Testis (tissue), 3 donors: ENCODE data around the gene PDGFB. TPM values are rescaled to one million over a fixed set of nuclear protein-coding genes. Genes with fewer than 3 reads are reported as not detected.

Source experiments
- DNase-seq: peaks from one replicate; pipeline ENCODE4 v3.0.0-alpha.2; 2019
- H3K27ac ChIP-seq, 2 donors: fragments of 200-600 bp; sonication (generic); one replicate each; pipeline ENCODE4 v1.5.1; 2019
- H3K27me3 ChIP-seq: fragments of 200-600 bp; sonication (generic); one replicate; pipeline ENCODE4 v1.5.1; 2019
- H3K36me3 ChIP-seq: fragments of 200-600 bp; sonication (generic); one replicate; pipeline ENCODE4 v1.5.1; 2017; ENCODE audit warnings: low read depth; ENCODE audit errors: missing control alignments
- H3K4me1 ChIP-seq: fragments of 200-600 bp; sonication (generic); one replicate; pipeline ENCODE4 v1.5.1; 2019
- H3K4me3 ChIP-seq, 2 donors: fragments of 200-600 bp; sonication (generic); one replicate each; pipeline ENCODE4 v1.5.1; 2017 to 2019
- H3K9me3 ChIP-seq: fragments of 200-600 bp; sonication (generic); one replicate; pipeline ENCODE4 v1.5.1; 2017
- POLR2A ChIP-seq: fragments of 450-650 bp; IDR thresholded peaks from one replicate; pipeline ENCODE4 v1.6.1; 2017; ENCODE audit warnings: antibody characterized with exemption, mild to moderate bottlenecking, moderate library complexity
- WGBS, 2 donors: methylation state at CpG; one replicate each; pipeline ENCODE4 v1.1.5; 2018; 5-methylcytosine and 5-hydroxymethylcytosine counted together
- intact Hi-C: fragments of 100-400 bp; cut with DNase I; formaldehyde crosslinking; loops from one replicate; pipeline ENCODE4 v1.15.1; 2023; ENCODE audit warnings: low total_unique reads
- polyA plus RNA-seq: library from polyadenylated mRNA; stranded (reverse); fragments of 350-450 nt; fragmentation: Illumina TruSeq; extraction: RNeasy Lipid Tissue Mini Kit (QIAGEN cat#74804); gene quantifications from one replicate; pipeline ENCODE4 v1.2.3, GENCODE V29; 2014; ENCODE audit warnings: low read depth, low replicate concordance; ENCODE audit not compliant: insufficient read depth
- total RNA-seq, 2 donors: library from RNA; depleted of rRNA; stranded (reverse); fragments of >200 nt; gene quantifications; one replicate each; pipeline ENCODE4 v1.2.3, GENCODE V29; 2016
- TF ChIP-seq, protein P1 (sequence below), 3 experiments: fragments of 450-650 bp in 2 of 3; fragments of 200-600 bp in 1 of 3; sonication (generic) in 1 of 3; IDR thresholded peaks; one replicate each; pipeline ENCODE4 v1.5.1; 2016 to 2019; ENCODE audit warnings: antibody characterized with exemption in 3 of 3, mild to moderate bottlenecking in 2 of 3, moderate library complexity in 1 of 3

The PDGFB gene
- total and polyA plus RNA-seq, 3 donors from 2014 or later = 7.7 to 13.3 (median 9.8) TPM

DNA sequence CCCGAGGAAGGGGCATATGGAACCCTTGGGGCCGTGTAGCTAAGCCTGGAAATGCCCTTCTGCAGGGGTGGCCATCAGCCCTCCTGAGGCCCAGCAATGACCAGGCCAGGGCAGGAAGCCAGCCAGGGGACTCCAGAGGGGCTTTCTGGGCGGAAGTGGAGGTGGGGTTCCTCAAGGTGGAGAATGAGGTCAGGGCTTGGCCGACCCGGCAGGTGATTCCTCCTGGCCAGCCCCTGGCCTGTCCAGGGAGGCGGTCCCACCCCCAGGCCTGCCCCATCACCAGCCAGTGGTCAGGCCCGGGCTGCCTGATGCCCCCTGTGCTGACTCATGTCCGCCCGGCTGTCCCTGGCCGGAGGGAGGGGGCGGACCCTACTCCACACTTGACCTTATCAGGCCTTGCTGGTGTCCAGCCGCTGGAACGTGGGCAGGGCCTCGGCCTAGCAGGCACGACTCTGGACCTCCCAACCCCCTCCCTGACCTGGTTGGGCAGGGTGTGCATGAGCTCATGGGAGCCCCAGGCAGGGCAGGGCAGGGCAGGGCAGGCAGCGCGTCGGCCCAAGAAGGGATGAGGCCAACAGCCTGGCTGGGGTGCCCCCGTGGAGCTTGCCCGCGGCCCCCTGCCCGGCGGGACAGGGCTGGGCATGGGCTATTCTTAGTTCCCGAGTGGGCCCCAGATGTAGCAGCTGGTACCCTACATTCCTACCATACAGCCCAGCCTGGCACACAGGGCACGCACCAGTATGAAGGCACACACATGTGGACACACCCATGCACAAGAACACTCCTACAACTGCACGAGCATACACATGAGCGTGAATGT lies 38.8 kb upstream of the PDGFB start:
- DNase-seq = no peak
- peak overlapping the region; percentile 19 to 45 for H3K27ac ChIP-seq
- peaks cover 4% of the 10 kb centered on the region for H3K4me1 ChIP-seq
- intact Hi-C loops = no loop called here
- no peak overlapping the region for H3K4me3 ChIP-seq
- 65 to 72% methylated on average over 5 to 27 of the region's 27 CpGs for WGBS, 2 donors
- H3K9me3 ChIP-seq = no peaks in the 10 kb centered on the region
- TF ChIP-seq, protein P1, sequence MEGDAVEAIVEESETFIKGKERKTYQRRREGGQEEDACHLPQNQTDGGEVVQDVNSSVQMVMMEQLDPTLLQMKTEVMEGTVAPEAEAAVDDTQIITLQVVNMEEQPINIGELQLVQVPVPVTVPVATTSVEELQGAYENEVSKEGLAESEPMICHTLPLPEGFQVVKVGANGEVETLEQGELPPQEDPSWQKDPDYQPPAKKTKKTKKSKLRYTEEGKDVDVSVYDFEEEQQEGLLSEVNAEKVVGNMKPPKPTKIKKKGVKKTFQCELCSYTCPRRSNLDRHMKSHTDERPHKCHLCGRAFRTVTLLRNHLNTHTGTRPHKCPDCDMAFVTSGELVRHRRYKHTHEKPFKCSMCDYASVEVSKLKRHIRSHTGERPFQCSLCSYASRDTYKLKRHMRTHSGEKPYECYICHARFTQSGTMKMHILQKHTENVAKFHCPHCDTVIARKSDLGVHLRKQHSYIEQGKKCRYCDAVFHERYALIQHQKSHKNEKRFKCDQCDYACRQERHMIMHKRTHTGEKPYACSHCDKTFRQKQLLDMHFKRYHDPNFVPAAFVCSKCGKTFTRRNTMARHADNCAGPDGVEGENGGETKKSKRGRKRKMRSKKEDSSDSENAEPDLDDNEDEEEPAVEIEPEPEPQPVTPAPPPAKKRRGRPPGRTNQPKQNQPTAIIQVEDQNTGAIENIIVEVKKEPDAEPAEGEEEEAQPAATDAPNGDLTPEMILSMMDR (IDR thresholded peaks at IDR 0.05) = no peak
- no peak for TF ChIP-seq POLR2A
- no peaks in the 10 kb centered on the region for H3K27me3 ChIP-seq
- H3K36me3 ChIP-seq = no peaks in the 10 kb centered on the region

DNA sequence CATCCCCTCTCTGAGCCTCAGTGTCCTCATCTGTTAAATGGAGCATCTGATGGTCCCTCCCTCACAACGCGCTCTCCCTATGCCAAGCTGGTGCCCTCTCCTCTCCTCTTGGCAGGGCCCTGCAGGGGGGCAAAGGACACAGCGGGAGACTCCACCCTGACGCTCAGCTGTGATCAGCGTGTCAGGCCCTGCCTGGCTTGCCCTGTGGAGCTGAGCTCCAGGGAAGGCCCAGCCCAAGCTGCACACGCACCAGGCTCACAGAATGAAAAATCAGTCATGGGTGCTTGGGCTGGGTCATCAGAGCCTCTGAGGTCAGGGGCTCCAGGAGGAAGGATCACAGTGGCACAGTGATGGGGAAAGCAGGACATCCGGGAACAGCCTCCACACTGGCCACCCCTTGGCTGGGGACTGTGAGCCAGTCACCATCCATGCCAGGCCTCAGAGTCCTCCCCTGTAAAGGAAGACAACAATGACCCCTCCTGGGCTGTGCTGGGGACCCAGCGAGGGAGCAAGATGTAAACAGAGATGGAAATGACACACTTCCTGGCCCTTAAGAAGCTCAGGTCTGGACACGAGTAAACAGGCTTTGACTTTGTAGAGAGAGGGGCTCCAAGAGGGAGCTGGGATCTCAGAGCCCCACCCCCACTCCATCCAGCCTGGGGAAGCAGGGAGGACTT lies 38.0 kb upstream of the PDGFB start:
- no peak for DNase-seq
- WGBS, 2 donors = 80 to 92% methylated on average over 5 to 9 of the region's 9 CpGs
- no peak for TF ChIP-seq POLR2A
- TF ChIP-seq, protein P1 (IDR thresholded peaks at IDR 0.05) = no peak
- peak overlapping the region; percentile 19 to 45 for H3K27ac ChIP-seq
- H3K4me3 ChIP-seq = no peak overlapping the region
- no peaks in the 10 kb centered on the region for H3K27me3 ChIP-seq
- no peaks in the 10 kb centered on the region for H3K36me3 ChIP-seq
- peaks cover 4% of the 10 kb centered on the region for H3K4me1 ChIP-seq
- intact Hi-C loops = no loop called here
- no peaks in the 10 kb centered on the region for H3K9me3 ChIP-seq

DNA sequence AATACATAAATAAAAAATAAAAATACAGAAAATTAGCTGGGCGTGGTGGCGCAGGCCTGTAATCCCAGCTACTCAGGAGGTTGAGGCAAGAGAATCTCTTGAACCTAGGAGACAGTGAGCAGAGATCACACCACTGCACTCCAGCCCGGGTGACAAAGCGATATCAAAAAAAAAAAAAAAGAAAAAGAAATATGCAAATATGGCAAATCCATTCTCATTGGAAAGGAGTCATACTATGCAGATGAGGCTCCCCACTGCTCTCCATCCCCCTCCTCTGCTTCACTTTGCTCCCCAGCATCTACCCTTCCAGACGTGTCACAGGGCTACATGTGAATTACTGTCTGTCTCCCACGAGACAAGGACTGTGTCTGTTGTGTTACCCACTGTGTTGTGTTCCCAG lies 36.3 kb upstream of the PDGFB start:
- DNase-seq = no peak
- no peak for TF ChIP-seq POLR2A
- TF ChIP-seq, protein P1 (IDR thresholded peaks at IDR 0.05) = no peak
- Histone ChIP-seq H3K9me3 (no peaks in the 10 kb centered on the region), H3K27me3 (no peaks in the 10 kb centered on the region), H3K27ac (no peak overlapping the region), H3K4me1 (no peaks in the 10 kb centered on the region), H3K4me3 (no peak overlapping the region), H3K36me3 (no peaks in the 10 kb centered on the region)
- 88 to 89% methylated on average over 6 of the region's 6 CpGs for WGBS, 2 donors
- intact Hi-C loops = no loop called here

DNA sequence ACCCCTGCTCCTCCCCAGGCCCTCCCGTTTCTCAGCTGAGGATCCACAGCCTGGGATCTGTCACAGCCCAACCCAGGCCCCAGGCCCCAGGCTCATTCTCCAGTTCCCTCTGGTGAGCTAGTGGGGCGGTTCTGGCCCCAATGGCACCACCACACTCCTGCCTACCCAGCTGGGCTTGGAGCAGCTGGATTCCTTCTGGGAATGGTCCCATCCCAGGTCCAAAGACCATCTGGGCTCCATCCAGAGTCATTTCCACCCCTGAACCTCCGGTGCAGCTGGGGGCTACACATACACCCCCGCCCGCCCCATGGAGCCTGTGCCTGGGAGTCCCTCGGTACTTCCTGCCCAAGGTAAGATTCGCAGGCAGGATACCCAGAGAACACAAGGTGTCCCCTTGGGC lies 35.5 kb upstream of the PDGFB start:
- Histone ChIP-seq H3K4me3 (no peak overlapping the region), H3K27ac (no peak overlapping the region), H3K9me3 (no peaks in the 10 kb centered on the region), H3K27me3 (no peaks in the 10 kb centered on the region), H3K36me3 (no peaks in the 10 kb centered on the region), H3K4me1 (no peaks in the 10 kb centered on the region)
- no peak for DNase-seq
- intact Hi-C loops = no loop called here
- TF ChIP-seq, protein P1 (IDR thresholded peaks at IDR 0.05) = no peak
- TF ChIP-seq POLR2A = no peak
- 92 to 95% methylated on average over 7 of the region's 7 CpGs for WGBS, 2 donors
